Stimulated activated CD4-positive, alpha-beta T cell treated with anti-CD3 and anti-CD28 coated beads, TNF-alpha, amount 100 ng/mL, for 4 hours (primary cell): ENCODE data around the gene SLC9A9.
"Not testable (repeated sequence)": the region's sequence is repeated elsewhere in the genome, so short reads cannot be mapped to it uniquely, and the experiment has no call there.

ENCODE experiments used
- DNase-seq, 3 experiments: peaks; one replicate each; pipeline ENCODE4 v3.0.0-alpha.2; 2020; ENCODE audit warnings: low read depth in 3 of 3

Gene SLC9A9

GRCh38 chr3:143551761-143552160 is 296.5 kb downstream of the SLC9A9 start:
- DNase-seq, result no peak

DNA sequence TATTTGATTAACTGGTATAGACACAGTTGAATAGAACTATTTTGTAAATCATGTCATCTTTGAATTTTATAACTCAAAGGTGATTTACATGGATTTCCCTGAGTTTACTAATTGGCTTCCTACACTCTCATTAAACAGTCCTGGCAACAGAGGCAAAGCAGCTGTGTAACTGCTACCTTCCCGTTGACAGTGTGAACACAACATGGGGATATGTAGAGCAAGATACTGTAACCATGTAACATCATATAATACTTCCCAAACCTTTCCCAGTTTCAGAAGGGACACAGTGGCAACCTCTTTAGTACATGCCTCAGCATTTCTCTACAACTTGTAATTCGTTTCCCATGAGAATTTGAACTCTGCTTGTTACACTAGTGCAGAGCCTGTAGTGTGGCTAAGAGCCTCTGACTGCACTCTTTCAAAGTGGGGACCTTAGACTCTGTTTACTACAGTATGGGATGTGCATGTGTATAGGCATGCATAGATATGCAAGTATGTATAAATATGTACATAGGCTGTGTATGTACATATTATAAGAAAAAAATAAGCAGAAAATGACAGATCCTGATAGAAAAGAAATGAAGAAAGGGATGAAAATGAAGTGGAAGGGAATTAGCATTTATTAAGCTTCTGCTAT is 299.3 kb downstream of the SLC9A9 start:
- no peak for DNase-seq

GRCh38 chr3:143548393-143548792 is 299.9 kb downstream of the SLC9A9 start:
- no peak for DNase-seq

DNA sequence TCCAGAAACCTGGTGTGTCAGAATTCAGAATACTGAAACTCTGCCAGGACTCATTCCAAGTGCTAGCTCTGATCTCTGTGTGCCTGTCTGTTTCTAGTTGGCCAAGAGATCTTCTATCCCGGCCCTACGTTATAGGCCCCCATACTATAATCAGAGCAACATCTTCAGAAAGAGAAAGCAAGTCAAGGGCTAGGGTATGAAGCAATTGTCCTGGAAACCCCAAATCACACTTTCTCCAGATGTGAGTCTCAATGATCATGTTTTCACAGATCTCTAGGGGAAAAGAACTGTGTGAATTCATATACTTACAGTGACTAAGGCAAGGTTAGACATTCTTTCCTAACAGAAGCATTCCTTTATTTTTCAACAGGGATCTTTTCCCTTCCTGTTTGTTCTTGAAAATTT is 309.7 kb downstream of the SLC9A9 start:
- DNase-seq, result no peak

DNA sequence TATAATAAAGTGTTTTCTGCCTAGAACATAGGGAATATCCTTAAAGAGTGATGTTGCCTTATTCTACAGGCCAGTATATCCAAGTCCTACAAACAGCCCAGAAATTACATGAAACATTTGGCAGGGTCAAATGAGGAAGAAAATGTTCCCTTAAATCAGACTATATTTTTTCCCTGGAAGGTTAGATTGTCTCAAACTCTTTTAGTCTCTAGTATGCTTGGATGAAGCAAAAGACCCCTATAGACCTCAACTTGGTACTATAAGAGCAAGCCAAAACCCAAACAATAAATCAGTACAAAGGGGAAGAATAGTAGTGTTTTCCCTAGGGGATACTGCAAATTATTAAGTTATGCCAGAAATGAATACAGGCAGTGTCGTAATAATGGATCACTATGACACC is 310.2 kb downstream of the SLC9A9 start:
- DNase-seq, result no peak

DNA sequence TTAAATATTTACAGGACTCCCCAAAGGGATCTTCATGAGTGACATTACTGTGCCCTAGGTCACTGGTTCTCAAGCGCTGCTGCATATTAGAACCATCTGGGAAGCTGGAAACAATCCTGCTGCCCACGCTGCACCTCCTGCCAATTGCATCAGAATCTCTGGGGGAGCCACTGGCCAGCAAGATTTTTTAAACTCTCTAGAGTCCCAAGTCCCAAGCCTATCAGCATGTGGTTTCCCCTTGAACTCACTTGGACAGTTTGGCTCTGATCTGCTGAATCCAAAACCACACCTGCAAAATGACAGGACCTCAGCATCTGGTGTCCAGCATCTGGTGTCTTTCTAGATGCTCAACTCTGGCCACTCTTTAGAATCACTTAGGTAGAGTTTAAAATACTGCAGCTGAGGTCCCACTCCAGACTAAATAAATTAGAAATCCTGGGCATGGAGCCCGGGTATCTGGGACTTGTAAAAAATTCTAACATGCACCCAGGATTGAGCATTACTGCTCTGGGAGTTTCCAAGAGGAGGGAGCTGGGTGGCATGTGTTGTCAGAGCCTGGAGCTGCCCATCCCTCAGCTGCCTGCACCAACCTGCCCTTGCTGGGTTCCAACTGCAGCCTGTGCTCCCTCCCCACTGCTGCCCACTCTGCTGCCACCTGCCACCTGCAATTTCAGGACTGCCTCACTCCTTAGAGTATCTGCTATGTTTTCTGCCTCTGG is 311.3 kb downstream of the SLC9A9 start:
- DNase-seq, result no peak

DNA sequence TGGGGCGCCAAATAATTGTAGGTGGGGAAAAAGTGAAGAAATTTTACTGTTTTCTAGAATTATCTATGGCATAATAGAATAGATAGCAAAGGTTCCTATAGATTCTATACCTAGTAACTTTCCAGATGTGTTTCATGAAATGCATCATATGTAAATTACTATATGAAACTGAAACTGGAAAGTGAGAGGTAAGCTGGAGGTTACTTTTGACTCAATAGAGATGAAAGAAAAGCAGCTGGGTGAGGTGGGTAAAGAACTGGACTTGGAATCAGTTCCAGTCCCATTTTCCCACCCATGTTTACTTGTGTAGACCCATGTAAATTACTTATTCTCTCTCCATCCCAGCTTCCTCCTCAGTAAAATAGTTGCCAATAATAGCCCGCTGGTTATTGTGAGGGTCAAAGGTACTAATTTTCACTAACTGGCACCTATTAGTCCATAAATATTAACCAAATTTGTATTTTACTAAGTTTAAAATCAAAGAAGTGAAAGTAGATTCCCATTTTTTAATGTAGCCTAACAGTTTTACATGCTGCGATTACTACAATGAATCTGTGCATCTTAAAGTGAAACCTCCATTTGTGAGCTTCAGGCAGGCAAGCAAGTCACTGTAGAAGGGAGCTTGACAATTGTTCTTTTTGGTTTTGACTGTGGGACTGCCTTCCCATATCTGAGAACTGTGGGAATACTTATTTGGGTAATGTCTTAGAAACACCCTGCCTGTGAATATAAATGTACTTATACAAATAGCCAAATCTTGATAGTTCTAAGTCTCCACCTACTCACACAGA is 312.1 kb downstream of the SLC9A9 start:
- DNase-seq, result no peak

GRCh38 chr3:143533391-143533790 is 314.9 kb downstream of the SLC9A9 start:
- no peak for DNase-seq

DNA sequence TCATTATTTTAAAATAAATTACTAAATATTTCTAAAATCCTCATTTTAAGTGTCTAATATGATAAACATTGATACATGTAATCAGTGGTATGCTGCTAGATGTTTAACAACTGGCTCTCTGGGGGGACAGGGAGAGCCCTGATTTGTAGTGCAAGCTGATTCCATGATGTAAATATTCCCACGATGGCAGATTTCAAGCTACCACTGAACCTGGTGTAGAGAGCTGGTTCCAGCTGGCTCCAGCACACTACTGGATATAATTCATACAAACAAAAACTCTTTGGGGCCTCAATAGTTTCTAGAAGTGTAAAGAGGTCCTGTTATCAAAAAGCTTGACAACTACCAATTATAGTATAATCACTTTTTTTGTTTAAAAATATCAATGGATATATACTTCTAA is 316.2 kb downstream of the SLC9A9 start:
- DNase-seq, result no peak

DNA sequence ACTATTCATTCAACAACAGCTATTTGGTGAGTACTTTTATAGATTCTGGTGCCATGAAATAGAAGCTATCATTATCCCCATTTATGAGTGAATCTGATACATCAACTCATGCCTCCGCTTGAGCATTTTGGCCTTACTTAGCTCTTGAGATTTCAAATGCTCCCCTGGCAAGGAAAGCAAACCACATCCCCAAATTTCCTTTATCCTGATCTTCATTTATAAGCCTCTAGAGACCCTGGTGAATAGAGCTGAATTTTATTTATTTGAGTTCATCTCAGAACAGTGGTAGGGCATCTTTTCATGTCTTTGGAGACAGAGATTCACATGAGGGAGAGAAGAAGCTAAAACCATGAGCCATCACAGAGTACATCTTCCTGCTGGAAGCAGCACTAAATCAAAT is 317.2 kb downstream of the SLC9A9 start:
- no peak for DNase-seq

GRCh38 chr3:143529798-143530197 is 318.5 kb downstream of the SLC9A9 start:
- no peak for DNase-seq

DNA sequence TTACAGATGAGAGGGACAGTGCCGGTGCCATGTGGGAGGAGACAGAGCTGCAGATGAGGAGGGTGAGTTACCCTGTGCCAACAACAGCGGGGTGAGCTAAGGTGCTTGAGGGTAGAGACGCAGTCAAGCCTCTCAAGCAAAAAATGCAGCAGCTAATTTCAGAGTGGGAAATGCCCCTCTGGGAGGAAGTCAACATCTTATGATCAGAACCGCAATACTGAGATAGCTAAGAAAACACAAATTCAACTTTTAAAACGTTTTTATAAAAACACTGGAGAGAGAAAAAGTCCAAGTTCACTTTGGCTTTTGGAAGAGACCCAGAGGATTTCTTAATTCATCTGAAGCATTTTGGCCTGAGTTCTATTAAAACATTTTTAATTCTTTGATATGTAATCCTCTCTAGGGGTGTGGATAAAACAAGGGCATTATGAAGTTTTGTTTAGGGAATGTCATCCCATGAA is 319.2 kb downstream of the SLC9A9 start:
- no peak for DNase-seq

DNA sequence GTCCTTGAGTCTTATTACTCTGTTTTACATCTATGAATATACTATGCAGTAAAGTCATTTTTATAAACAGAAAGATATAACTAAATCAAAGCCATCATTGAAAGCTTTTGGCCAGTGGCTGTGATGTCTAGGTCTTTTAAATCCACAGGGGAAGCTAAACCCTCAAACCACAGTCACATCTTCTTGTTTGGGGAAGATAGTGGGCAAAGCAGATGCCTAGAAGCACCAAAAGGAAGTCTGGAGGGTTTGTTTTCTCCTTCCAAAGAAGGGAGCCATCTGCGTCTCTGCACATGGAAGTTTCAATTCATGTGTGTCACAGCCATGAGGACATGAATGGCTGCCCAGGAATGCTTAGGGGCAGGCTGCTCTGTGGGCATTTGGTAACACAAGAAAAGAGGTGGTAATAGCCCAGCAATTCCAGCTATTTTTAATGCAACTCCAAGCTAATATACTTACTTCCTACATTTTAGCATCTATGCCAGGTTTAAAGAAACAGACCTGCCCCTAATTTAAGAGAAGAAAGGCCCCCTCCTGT is 322.2 kb downstream of the SLC9A9 start:
- no peak for DNase-seq

DNA sequence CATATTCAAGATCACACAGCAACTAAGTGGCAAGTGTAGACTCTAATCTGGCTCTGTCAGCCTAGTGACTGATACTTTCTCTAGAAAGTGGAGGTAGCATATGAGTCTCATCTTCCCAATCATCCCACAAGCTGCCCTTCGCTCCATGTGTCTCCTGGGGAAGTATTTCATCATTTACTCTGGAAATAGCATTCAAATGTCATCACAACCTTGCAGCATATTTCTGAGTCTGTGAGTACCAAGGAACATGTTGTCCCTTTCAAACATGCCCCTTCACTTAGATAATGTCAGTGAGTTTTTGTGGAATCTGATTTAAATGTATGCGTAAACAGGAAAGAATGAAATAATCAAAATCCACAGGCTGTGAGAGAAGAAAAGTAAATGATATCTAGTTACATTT is 322.9 kb downstream of the SLC9A9 start:
- DNase-seq, result no peak

DNA sequence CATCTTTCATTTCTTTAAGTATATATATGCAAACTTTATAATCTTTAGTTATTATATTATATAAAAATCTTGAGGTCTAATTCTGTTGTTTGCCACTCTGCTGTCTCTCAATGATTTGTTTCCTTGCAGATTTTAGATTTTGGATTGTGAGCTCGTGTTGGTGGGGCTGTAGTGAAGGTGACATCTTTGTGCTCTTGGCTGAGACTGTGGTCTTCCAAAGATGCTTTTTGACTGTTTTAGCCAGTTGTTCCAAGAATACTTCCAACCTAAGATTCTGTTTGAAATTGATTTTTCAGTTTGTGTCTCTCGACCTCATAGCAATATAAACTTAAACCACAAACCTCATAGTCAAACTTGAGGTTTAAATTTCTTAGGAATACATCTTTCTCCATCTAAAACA is 326.5 kb downstream of the SLC9A9 start:
- no peak for DNase-seq

DNA sequence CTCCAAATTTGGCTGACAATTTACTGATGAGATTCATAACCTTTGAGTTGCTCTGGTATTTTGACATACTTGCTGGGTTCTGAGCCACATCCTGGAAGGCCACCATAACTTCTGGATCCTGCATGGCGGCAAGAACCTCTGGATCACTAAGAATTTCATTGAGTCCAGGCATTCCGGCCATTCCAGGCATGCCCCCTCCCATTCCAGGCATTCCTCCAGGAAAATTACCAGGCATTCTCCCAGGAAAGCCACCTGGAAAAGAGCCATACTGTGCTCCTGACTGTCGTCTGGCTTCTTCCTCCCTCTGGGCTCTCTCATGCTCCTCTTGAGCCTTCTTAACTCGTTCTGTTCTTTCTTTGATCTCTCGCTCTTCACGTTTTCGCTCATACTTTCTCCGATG is 331.1 kb downstream of the SLC9A9 start:
- DNase-seq, result not testable (repeated sequence)

- no peak for DNase-seq
Observed at GRCh38 chr3:143514874-143515273, 333.4 kb downstream of the SLC9A9 start.

GRCh38 chr3:143514109-143514508 is 334.2 kb downstream of the SLC9A9 start:
- no peak for DNase-seq

DNA sequence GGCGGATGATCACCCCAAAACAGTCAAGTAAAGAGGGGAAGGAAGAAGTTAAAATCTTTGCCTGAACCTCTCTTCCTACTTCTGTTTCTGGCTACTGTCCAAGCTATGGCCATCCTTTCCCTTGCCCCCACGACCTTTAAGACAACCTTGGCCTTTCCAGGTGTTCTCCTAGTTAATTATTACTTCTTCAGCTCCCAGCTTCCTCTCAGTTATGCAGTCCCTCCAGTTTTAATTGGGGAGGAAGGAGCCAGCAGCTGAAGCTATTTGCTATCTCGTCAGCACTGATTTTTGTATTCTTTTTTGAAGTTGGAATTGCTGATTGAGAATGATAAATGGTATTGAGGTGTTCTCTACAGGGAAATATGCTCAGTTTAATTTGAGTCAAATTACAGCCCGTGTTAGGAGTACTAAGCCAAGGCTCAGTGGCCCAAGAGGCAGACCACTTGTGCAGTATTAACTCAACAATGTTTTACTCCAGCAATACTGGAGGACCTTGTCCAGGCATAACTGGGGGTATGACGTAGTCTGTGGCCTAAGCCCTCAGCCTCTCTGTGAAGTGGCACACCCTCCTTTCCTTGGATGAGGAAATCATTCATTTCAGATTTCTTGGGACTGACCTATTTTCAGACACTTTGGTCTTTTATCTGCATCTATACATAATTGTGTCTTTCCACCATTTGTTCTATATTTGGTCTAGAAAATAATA is 336.9 kb downstream of the SLC9A9 start:
- DNase-seq, result no peak

- DNase-seq, result no peak
Observed at GRCh38 chr3:143510601-143511000, 337.7 kb downstream of the SLC9A9 start.

DNA sequence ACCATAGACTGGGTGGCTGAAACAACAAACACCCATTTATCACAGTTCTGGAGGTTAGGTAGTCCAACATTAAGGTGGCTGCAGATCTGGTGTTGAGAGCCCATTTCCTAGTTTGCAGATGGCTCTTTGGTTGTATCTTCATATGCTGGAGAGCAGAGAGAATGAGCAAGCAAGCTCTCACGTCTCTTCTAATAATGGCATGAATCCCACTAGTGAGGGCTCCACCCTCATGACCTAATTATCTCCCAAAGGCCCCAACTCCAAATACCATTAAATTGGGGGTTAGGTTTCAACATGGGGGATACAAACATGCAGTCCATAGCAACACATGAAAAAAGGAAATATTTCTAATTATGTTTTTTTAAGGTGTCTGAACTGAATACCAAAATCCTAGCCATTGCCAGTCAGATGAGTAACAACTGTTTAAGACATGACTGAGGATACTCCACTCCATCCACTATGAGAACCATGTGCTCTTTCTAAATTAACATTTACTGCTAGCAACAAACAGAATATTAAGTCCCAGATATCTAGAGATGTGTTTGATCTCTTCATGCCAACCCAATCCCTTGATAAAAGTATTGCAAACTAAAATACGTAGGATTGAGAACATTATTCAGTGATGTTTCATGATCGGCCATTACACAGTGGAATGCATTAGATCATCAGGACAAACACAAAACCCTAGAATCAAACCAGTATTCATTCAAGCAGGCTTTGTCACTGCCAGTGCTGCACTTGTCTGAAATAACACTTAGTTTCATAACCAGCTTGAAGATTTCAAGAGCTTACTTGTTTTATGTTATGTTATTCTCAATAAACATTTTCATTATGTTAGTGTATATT is 340.3 kb downstream of the SLC9A9 start:
- no peak for DNase-seq
